CD4-positive, alpha-beta T cell treated with Interleukin-1 beta for 1 hour (primary cell): ENCODE data around the gene MRPL51.
"Not testable (repeated sequence)": the region's sequence is repeated elsewhere in the genome, so short reads cannot be mapped to it uniquely, and the experiment has no call there.

ENCODE experiments used
- DNase-seq, 2 donors: peaks; one replicate each; pipeline ENCODE4 v3.0.0-alpha.2; 2020 to 2022

The MRPL51 gene

GRCh38 chr12:6530576-6531260 is 37.7 kb upstream of the MRPL51 start:
- no peak for DNase-seq

- no peak for DNase-seq
Observed at GRCh38 chr12:6529291-6529737, 36.3 kb upstream of the MRPL51 start.

GRCh38 chr12:6528539-6529235 is 35.6 kb upstream of the MRPL51 start:
- no peak for DNase-seq

GRCh38 chr12:6527711-6528110 is 34.6 kb upstream of the MRPL51 start:
- no peak for DNase-seq

GRCh38 chr12:6526766-6527525 is 33.9 kb upstream of the MRPL51 start:
- DNase-seq: no peak

- DNase-seq: no peak
Observed at GRCh38 chr12:6526201-6526600, 33.1 kb upstream of the MRPL51 start.

- no peak for DNase-seq
Observed at GRCh38 chr12:6524648-6525047, 31.6 kb upstream of the MRPL51 start.

GRCh38 chr12:6523708-6524107 is 30.6 kb upstream of the MRPL51 start:
- DNase-seq: no peak

- no peak for DNase-seq
Observed at GRCh38 chr12:6522193-6522592, 29.1 kb upstream of the MRPL51 start.

- DNase-seq: no peak
Observed at GRCh38 chr12:6520186-6520585, 27.1 kb upstream of the MRPL51 start.

- no peak for DNase-seq
Observed at GRCh38 chr12:6508087-6508486, 15.0 kb upstream of the MRPL51 start.

- no peak for DNase-seq
Observed at GRCh38 chr12:6507102-6507998, 14.3 kb upstream of the MRPL51 start.

- no peak for DNase-seq
Observed at GRCh38 chr12:6500466-6500865, 7.4 kb upstream of the MRPL51 start.

- not testable (repeated sequence) for DNase-seq
Observed at GRCh38 chr12:6497291-6497690, 4.2 kb upstream of the MRPL51 start.

GRCh38 chr12:6494968-6495367 is 1.9 kb upstream of the MRPL51 start:
- no peak for DNase-seq

GRCh38 chr12:6494258-6494743 is 1.2 kb upstream of the MRPL51 start:
- DNase-seq: no peak

GRCh38 chr12:6493497-6494257 is 615 bp upstream of the MRPL51 start, which contains the start of gene NCAPD2:
TSS of gene NCAPD2 (plus strand) at chr12:6494102. CDS start at chr12:6495099, 997 bp downstream.
- peak; percentile 95 to 96 for DNase-seq

- DNase-seq: not testable (repeated sequence)
Observed at GRCh38 chr12:6490673-6491072, 2.4 kb downstream of the MRPL51 start.

GRCh38 chr12:6489449-6489848 is 3.6 kb downstream of the MRPL51 start:
- no peak for DNase-seq

- no peak for DNase-seq
Observed at GRCh38 chr12:6488240-6488639, 4.8 kb downstream of the MRPL51 start.

GRCh38 chr12:6478416-6478815 is 14.6 kb downstream of the MRPL51 start:
- DNase-seq: no peak
